HEK293T (cell line): ENCODE data around the gene NUAK1.

ENCODE experiments used
- ARNT ChIP-seq: fragments of 450-650 bp; IDR thresholded peaks from 2 replicates; pipeline ENCODE4 v1.6.1; 2017; ENCODE audit warnings: mild to moderate bottlenecking
- ELF4 ChIP-seq: fragments of 450-650 bp; IDR thresholded peaks from 2 replicates; pipeline ENCODE4 v1.6.1; 2017; ENCODE audit warnings: antibody characterized with exemption
- HDGF ChIP-seq: fragments of 450-650 bp; IDR thresholded peaks from 2 replicates; pipeline ENCODE4 v1.6.1; 2017; ENCODE audit warnings: antibody characterized with exemption, borderline replicate concordance
- SP1 ChIP-seq: fragments of 450-650 bp; IDR thresholded peaks from 2 replicates; pipeline ENCODE4 v1.6.1; 2017
- SUZ12 ChIP-seq: fragments of 450-650 bp; IDR thresholded peaks from 2 replicates; pipeline ENCODE4 v1.6.1; 2016; ENCODE audit warnings: mild to moderate bottlenecking

GRCh38 chr12:106013941-106014340, 124.8 kb downstream of the NUAK1 start:
- TF ChIP-seq ARNT (no peak), ELF4 (no peak), SP1 (no peak), SUZ12 (no peak), HDGF (no peak)
